GM12892 (cell line): Measurements from ENCODE around the gene OSBP2.

Source experiments
- POLR2A ChIP-seq: IDR thresholded peaks from 2 replicates; pipeline ENCODE4 v1.6.1; 2011; ENCODE audit warnings: low read depth, low read length, control low read depth
- POLR2AphosphoS5 ChIP-seq: IDR thresholded peaks from 2 replicates; pipeline ENCODE4 v1.6.1; 2011; ENCODE audit warnings: low read depth, low read length, control low read depth
- TAF1 ChIP-seq: IDR thresholded peaks from 2 replicates; pipeline ENCODE4 v1.6.1; 2011; ENCODE audit warnings: low read depth, mild to moderate bottlenecking, control low read depth, low read length, borderline replicate concordance

DNA sequence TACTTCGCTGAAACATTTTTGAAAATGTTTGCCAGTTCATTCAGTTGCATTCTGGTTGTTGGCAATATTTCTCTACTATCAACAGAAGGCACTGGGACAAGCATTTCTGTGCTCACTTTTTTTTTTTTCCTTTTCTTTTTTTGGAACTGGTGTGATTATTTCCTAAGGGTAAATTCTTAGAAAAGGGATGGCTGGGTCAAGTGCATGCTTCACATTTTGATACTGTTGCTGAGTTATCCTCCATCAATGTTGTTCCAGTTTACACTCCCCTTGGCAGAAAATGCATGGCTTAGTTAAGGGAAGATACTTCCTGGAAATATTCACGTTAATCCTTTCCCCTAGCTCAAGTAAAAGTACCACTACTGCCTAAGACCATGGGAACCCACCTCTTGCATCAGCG lies 81.8 kb downstream of the OSBP2 start:
- no peak for TF ChIP-seq POLR2AphosphoS5
- TF ChIP-seq POLR2A: no peak
- TF ChIP-seq TAF1: no peak
